HAP-1 (cell line): Measurements from ENCODE around the gene CD2BP2.

Source experiments
- DNase-seq, 2 experiments: peaks; one replicate each; pipeline ENCODE4 v3.0.0-alpha.2; 2016 to 2020; ENCODE audit warnings: low spot score in 2 of 2
- H3K27me3 ChIP-seq: fragments of 250-450 bp; sonication (Bioruptor Pico); 2 replicates; pipeline ENCODE4 v1.5.1; 2020; ENCODE audit warnings: low read depth, mild to moderate bottlenecking, moderate library complexity
- H3K36me3 ChIP-seq: fragments of 250-450 bp; sonication (Bioruptor Pico); replicated peaks from 2 replicates; pipeline ENCODE4 v1.5.1; 2020; ENCODE audit warnings: mild to moderate bottlenecking
- H3K4me1 ChIP-seq: fragments of 250-450 bp; sonication (Bioruptor Pico); 2 replicates; pipeline ENCODE4 v1.5.1; 2020; ENCODE audit warnings: mild to moderate bottlenecking
- H3K4me3 ChIP-seq: fragments of 250-450 bp; sonication (Bioruptor Pico); 2 replicates; pipeline ENCODE4 v1.5.1; 2020; ENCODE audit warnings: mild to moderate bottlenecking, moderate library complexity
- H3K9me3 ChIP-seq: fragments of 250-450 bp; sonication (Bioruptor Pico); 2 replicates; pipeline ENCODE4 v1.5.1; 2020; ENCODE audit warnings: mild to moderate bottlenecking, moderate library complexity
- in situ Hi-C: fragments of 300-500 bp; cut with MboI; formaldehyde crosslinking; loops from 3 replicates; pipeline ENCODE4 v1.14.3; 2020; ENCODE audit warnings: low sequenced_read_pairs, inconsistent platforms, mixed read lengths

CD2BP2 gene

GRCh38 chr16:30383521-30383920 is 28.4 kb upstream of the CD2BP2 start:
- H3K36me3 ChIP-seq: no peaks in the 10 kb centered on the region
- no peak overlapping the region for H3K4me3 ChIP-seq
- in situ Hi-C loops: loop anchor here (25.0 kb wide), 2 partner anchors 296 to 529 kb away; partner anchors contain the start of genes FBXL19, PPP4C, TBX6 and YPEL3
- peaks cover 3% of the 10 kb centered on the region; the same call in 1 of the 2 replicates for H3K4me1 ChIP-seq
- H3K27me3 ChIP-seq: no peaks in the 10 kb centered on the region
- H3K9me3 ChIP-seq: no peaks in the 10 kb centered on the region
- DNase-seq: no peak

- DNase-seq: no peak
- in situ Hi-C loops: loop anchor here (25.0 kb wide), 2 partner anchors 295 to 530 kb away; partner anchors contain the start of genes FBXL19, PPP4C, TBX6 and YPEL3
- no peak within 1 kb of the TSS for H3K4me3 ChIP-seq
- no peaks in the 10 kb centered on the region for H3K36me3 ChIP-seq
- peaks cover 7% of the 10 kb centered on the region for H3K4me1 ChIP-seq
- no peaks in the 10 kb centered on the region for H3K9me3 ChIP-seq
- no peaks in the 10 kb centered on the region for H3K27me3 ChIP-seq
These were observed 27.2 kb upstream of the CD2BP2 start, which contains the start of gene SEPTIN1 for GRCh38 chr16:30382111-30382881. SEPTIN1 (minus strand) TSS chr16:30382561; CDS start chr16:30382542, 19 bp downstream.

- in situ Hi-C loops: loop anchor here (25.0 kb wide), 2 partner anchors 294 to 531 kb away; partner anchors contain the start of genes FBXL19, PPP4C, TBX6 and YPEL3
- Histone ChIP-seq H3K27me3 (no peaks in the 10 kb centered on the region), H3K9me3 (no peaks in the 10 kb centered on the region), H3K36me3 (no peaks in the 10 kb centered on the region), H3K4me1 (peaks cover 10% of the 10 kb centered on the region), H3K4me3 (no peak overlapping the region)
- DNase-seq: no peak
These were observed 26.4 kb upstream of the CD2BP2 start for GRCh38 chr16:30381291-30382041.

- no peaks in the 10 kb centered on the region for H3K27me3 ChIP-seq
- in situ Hi-C loops: loop anchor here (25.0 kb wide), 2 partner anchors 294 to 531 kb away; partner anchors contain the start of genes FBXL19, PPP4C, TBX6 and YPEL3
- no peak for DNase-seq
- H3K36me3 ChIP-seq: no peaks in the 10 kb centered on the region
- H3K4me1 ChIP-seq: peaks cover 10% of the 10 kb centered on the region
- H3K9me3 ChIP-seq: no peaks in the 10 kb centered on the region
- no peak overlapping the region for H3K4me3 ChIP-seq
These were observed 25.7 kb upstream of the CD2BP2 start for GRCh38 chr16:30380803-30381208.

GRCh38 chr16:30380072-30380802 is 25.1 kb upstream of the CD2BP2 start:
- Histone ChIP-seq H3K27me3 (no peaks in the 10 kb centered on the region), H3K36me3 (no peaks in the 10 kb centered on the region), H3K4me3 (no peak overlapping the region), H3K9me3 (no peaks in the 10 kb centered on the region), H3K4me1 (peaks cover 10% of the 10 kb centered on the region)
- DNase-seq: no peak
- in situ Hi-C loops: loop anchor here (25.0 kb wide), 2 partner anchors 293 to 532 kb away; partner anchors contain the start of genes FBXL19, PPP4C, TBX6 and YPEL3

- H3K36me3 ChIP-seq: no peaks in the 10 kb centered on the region
- no peak for DNase-seq
- no peaks in the 10 kb centered on the region for H3K9me3 ChIP-seq
- in situ Hi-C loops: loop anchor here (25.0 kb wide), 2 partner anchors 292 to 533 kb away; partner anchors contain the start of genes FBXL19, PPP4C, TBX6 and YPEL3
- no peaks in the 10 kb centered on the region for H3K27me3 ChIP-seq
- H3K4me3 ChIP-seq: peak overlapping the region; percentile 54
- H3K4me1 ChIP-seq: peaks cover 10% of the 10 kb centered on the region
These were observed 24.2 kb upstream of the CD2BP2 start for GRCh38 chr16:30379158-30379783.

- no peaks in the 10 kb centered on the region for H3K27me3 ChIP-seq
- peak overlapping the region; percentile 54 for H3K4me3 ChIP-seq
- no peaks in the 10 kb centered on the region for H3K36me3 ChIP-seq
- peak; percentile 94 to 99 for DNase-seq
- in situ Hi-C loops: loop anchor here (25.0 kb wide), 2 partner anchors 291 to 534 kb away; partner anchors contain the start of genes FBXL19, PPP4C, TBX6 and YPEL3
- H3K4me1 ChIP-seq: peaks cover 10% of the 10 kb centered on the region
- H3K9me3 ChIP-seq: no peaks in the 10 kb centered on the region
These were observed 23.4 kb upstream of the CD2BP2 start for GRCh38 chr16:30378236-30379157.

- Histone ChIP-seq H3K36me3 (no peaks in the 10 kb centered on the region), H3K27me3 (no peaks in the 10 kb centered on the region), H3K4me3 (peak overlapping the region; percentile 54), H3K4me1 (peaks cover 10% of the 10 kb centered on the region), H3K9me3 (no peaks in the 10 kb centered on the region)
- peak; percentile 90 to 96 for DNase-seq
- in situ Hi-C loops: loop anchor here (25.0 kb wide), 2 partner anchors 291 to 534 kb away; partner anchors contain the start of genes FBXL19, PPP4C, TBX6 and YPEL3
These were observed 22.7 kb upstream of the CD2BP2 start for GRCh38 chr16:30377812-30378235.

GRCh38 chr16:30377050-30377811 is 22.1 kb upstream of the CD2BP2 start:
- no peaks in the 10 kb centered on the region for H3K36me3 ChIP-seq
- peak overlapping the region; percentile 54 for H3K4me3 ChIP-seq
- H3K27me3 ChIP-seq: no peaks in the 10 kb centered on the region
- H3K4me1 ChIP-seq: peaks cover 10% of the 10 kb centered on the region
- no peaks in the 10 kb centered on the region for H3K9me3 ChIP-seq
- in situ Hi-C loops: loop anchor here (25.0 kb wide), 2 partner anchors 290 to 535 kb away; partner anchors contain the start of genes FBXL19, PPP4C, TBX6 and YPEL3
- DNase-seq: no peak

- in situ Hi-C loops: loop anchor here (25.0 kb wide), 2 partner anchors 289 to 536 kb away; partner anchors contain the start of genes FBXL19, PPP4C, TBX6 and YPEL3
- H3K9me3 ChIP-seq: no peaks in the 10 kb centered on the region
- peaks cover 11% of the 10 kb centered on the region for H3K4me1 ChIP-seq
- H3K36me3 ChIP-seq: no peaks in the 10 kb centered on the region
- DNase-seq: no peak
- H3K27me3 ChIP-seq: no peaks in the 10 kb centered on the region
- H3K4me3 ChIP-seq: no peak overlapping the region
These were observed 21.4 kb upstream of the CD2BP2 start for GRCh38 chr16:30376461-30376902.

- Histone ChIP-seq H3K4me3 (no peak overlapping the region), H3K36me3 (no peaks in the 10 kb centered on the region), H3K4me1 (peaks cover 15% of the 10 kb centered on the region), H3K27me3 (no peaks in the 10 kb centered on the region), H3K9me3 (no peaks in the 10 kb centered on the region)
- in situ Hi-C loops: loop anchor here (25.0 kb wide), 2 partner anchors 289 to 536 kb away; partner anchors contain the start of genes FBXL19, PPP4C, TBX6 and YPEL3
- no peak for DNase-seq
These were observed 20.8 kb upstream of the CD2BP2 start for GRCh38 chr16:30375864-30376263.
